Transverse colon (tissue), 3 donors: ENCODE data around the gene OPTC.
A peak's percentile ranks its signal among the peaks of the same experiment; 100 is the strongest.

Source experiments
- CTCF ChIP-seq, 5 experiments: fragments of 200-600 bp in 3 of 5; fragments of 450-650 bp in 2 of 5; sonication (generic) in 3 of 5; IDR thresholded peaks; 1 replicate in 2 of 5; 2 replicates in 3 of 5; pipeline ENCODE4 v1.5.1; 2016 to 2017; ENCODE audit warnings: antibody characterized with exemption in 5 of 5, inconsistent platforms in 3 of 5, mild to moderate bottlenecking in 2 of 5, moderate library complexity in 1 of 5
- POLR2A ChIP-seq: fragments of 450-650 bp; IDR thresholded peaks from one replicate; pipeline ENCODE4 v1.6.1; 2016; ENCODE audit warnings: antibody characterized with exemption, mild to moderate bottlenecking, moderate library complexity

DNA sequence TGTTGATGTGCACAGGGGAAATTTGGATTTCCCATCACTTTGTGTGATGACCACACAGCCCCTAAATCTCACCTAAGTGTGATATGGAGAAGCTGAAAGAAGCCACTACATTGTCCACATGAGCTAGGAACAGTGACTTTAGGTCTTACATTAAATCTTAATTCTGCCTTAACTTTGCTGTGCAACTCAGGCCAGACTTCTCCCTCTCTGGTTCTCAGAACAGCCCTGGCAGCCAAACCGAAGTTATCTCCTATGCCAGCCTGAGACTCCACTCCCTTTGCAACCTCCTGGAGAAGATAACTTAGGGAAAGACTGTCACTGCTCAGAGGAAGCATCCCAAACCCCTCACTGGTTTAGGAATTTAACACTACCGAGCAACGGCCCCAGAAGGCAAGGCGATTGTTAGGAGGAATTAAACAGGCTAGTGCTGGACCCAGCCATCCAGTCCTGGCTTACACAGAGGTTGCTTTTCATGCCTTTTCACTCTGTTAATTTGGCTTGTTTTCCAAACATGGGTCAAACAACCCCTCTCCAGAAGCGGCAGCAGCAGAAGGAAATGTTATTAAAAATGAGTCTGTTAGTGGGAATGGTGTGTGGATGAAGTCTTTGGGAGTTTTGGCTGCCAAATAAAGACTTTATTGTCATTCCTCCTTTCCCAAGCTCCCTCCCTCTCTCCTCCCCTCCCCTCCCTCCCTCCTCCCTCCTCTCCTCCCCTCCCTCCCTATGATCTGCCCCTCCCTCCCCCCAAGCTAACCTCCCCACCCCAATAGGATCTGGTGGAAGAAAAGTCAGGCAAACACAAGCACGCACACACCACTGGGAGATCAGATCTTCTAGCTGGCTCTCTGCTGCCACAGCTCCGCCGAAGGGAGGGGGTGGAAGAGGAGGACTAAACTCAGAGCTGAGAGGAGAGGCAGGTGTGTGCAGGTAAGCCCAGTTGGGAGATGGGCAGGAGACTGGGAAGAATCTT is 18.7 kb upstream of the OPTC start, which contains the start of gene PRELP:
- TF ChIP-seq POLR2A (peak; percentile 68), CTCF (IDR thresholded peaks at IDR 0.05) (no peak)
